GM12874 (cell line): ENCODE measurements around the gene POLR2B.

Source experiments
- CTCF ChIP-seq: IDR thresholded peaks from 2 replicates; pipeline ENCODE4 v1.5.1; 2011; ENCODE audit warnings: low read depth, mild to moderate bottlenecking, control low read depth, low read length, moderate library complexity; ENCODE audit not compliant: insufficient read depth

Gene POLR2B

DNA sequence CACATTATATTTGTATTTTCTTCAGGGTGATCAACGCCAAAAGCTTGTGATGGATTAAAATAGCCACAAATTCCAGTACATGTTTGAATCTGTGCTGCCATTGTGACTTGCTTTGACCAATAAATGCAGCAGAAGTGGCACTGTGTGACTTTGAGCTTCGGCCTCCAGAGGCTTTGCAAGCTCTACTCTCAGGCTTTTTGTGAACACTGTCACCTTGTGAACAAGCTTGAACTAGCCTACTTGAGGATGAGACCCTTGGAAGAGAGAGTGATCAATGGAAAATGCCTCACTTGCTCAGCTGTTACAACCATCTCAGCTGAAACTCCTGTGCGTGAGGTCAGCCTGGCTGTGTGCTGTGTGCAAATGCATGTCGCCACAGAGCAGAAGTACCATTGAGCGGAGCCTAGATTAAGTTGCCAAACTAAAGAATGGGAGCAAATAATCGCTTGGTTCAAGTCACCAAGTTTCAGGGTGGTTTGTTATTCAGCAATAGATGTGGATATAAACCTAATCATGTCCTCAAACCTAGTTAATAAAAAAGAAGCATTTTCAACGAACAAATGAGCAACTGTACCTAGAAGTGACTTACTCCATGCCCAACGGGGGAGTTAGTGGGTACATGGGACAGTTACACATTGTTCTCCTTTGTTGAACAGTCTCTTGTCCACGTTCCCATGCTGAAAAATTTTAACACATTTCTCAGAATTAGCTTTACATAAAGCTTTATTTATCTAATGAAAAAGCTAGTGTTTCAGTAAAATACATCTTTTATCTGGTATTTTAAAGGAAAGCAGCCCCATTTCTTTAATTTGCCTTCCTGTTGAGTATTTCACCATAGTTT is 24.8 kb upstream of the POLR2B start:
- no peak for TF ChIP-seq CTCF

DNA sequence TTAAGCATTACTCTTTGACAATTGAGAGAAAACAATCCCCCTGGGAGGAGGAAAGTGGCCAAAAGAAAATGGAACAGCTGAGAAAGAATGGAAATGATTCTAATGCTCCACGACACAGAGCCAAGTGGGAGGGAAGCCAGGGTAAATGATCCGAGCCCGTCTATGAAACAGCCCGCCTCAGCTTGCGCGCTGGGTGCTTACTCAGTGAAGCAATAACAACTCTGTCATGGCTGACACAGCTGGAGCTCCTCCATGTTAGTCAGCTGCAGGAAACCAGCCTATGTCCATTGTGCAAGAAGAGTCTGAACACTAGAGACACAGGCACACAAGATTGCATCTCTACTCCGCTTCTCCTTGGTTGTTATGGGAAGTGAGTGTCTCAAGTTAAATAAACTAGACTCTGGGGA is 20.6 kb upstream of the POLR2B start:
- no peak for TF ChIP-seq CTCF

DNA sequence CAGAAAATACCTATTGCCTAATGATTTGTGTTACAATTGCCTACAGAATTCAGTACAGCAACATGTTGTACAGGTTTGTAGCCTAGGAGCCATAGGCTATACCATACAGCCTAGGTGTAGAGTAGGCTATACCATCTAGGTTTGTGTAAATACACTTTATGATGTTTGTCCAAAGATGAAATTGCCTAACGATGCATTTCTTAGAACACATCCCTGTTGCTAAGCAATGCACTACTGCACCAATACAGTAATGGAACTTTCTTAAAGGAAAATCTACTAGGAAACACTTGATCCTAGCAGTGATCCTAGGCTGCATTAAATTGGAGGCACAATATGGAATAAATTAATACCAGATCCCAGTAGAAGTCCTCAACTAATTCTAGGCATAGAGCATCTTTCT is 19.6 kb upstream of the POLR2B start:
- no peak for TF ChIP-seq CTCF

DNA sequence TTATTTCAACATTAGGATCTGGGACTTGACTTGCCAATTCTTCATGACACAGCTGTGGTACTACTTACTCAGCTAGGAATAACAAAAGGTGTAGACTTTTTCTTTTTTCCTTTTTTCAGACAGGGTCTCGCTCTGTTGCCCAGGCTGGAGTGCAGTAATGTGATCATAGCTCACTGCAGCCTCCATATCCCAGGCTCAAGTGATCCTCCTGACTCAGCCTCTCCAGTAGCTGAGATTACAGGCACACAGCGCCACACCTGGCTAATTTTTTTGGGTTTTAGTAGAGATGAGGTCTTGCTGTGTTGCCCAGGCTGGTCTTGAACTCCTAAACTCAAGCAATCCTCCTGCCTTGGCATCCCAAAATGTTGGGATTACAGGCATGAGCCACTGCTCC is 17.6 kb upstream of the POLR2B start:
- no peak for TF ChIP-seq CTCF

- no peak for TF ChIP-seq CTCF
These were observed 7.3 kb upstream of the POLR2B start for GRCh38 chr4:56971383-56971782.

DNA sequence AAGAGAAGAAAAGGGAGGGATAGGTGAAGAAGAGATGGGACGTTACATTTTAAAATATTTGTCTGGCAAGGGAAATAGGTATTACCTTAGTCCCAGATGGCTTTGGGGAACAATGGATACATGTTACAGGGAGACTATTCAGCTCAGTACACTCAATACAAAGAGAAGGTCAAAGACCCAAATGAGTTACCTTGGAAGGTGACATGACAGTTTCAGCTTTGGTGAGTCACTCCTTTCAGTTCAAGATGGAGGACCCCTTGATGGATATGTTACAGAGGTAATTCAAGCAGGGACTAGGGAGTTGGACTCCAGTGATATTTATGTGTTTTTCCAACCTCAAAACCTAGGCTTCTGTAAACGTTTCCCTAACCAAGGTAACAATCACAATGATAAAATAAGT is 6.3 kb upstream of the POLR2B start:
- TF ChIP-seq CTCF: no peak

DNA sequence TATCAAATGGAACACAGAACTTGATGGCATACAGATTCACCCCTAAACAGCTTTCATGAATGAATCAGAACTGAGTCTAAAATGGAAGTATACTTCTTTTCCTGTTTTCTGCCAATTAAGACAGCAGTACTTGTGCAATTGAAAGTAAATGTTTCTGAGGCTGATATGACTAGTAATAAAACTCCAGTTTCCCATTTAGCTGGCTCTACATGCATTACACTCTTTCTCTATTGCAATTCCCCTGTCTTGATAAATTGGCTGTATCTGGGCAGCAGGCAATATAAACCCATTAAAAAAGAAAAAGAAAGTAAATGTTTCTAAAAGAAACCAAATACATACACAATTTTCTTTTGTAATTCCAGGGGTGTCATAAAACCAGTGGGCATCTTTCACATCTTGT is 5.9 kb upstream of the POLR2B start:
- TF ChIP-seq CTCF: no peak
